Measurements from ENCODE around the gene HRH2. TPM values are rescaled to one million over a fixed set of nuclear protein-coding genes. Genes with fewer than 3 reads are reported as not detected.

The HRH2 gene
- total RNA-seq, 1 donor from 2014 or later, result 1.7 TPM

DNA sequence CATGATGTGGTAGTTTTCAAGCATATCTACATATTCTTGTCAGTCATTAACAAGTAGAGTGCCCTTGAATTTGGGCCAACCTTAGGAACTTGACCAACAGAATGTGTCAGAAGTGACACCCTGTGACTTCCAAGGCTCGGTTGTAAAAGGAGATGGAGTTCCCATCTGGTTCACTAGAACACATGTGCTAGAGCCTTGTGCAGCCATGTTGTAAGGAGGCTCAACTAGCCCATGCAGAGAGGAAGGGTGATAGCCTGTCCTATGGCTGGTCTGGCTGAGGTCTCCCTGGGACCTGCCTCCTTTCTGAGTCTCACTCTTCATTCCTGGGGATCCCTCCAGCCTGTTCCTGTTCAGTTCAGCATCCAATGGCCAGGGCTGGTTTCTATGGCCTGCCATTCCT lies 28.1 kb upstream of the HRH2 start:
- H3K27me3 Mint-ChIP-seq (ENCODE audit: low read depth), result no peaks in the 10 kb centered on the region
- H3K27ac Mint-ChIP-seq (ENCODE audit: unreplicated experiment), result no peak overlapping the region
- no peak for DNase-seq (ENCODE audit: low read depth, low spot score)
- no peak overlapping the region for H3K4me3 Mint-ChIP-seq
- peaks cover 7% of the 10 kb centered on the region for H3K4me1 Mint-ChIP-seq
- H3K9me3 Mint-ChIP-seq, result peaks cover 6% of the 10 kb centered on the region
- TF ChIP-seq, protein P1, sequence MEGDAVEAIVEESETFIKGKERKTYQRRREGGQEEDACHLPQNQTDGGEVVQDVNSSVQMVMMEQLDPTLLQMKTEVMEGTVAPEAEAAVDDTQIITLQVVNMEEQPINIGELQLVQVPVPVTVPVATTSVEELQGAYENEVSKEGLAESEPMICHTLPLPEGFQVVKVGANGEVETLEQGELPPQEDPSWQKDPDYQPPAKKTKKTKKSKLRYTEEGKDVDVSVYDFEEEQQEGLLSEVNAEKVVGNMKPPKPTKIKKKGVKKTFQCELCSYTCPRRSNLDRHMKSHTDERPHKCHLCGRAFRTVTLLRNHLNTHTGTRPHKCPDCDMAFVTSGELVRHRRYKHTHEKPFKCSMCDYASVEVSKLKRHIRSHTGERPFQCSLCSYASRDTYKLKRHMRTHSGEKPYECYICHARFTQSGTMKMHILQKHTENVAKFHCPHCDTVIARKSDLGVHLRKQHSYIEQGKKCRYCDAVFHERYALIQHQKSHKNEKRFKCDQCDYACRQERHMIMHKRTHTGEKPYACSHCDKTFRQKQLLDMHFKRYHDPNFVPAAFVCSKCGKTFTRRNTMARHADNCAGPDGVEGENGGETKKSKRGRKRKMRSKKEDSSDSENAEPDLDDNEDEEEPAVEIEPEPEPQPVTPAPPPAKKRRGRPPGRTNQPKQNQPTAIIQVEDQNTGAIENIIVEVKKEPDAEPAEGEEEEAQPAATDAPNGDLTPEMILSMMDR (conservative IDR thresholded peaks at IDR 0.05), result no peak
- no peaks in the 10 kb centered on the region for H3K36me3 Mint-ChIP-seq (ENCODE audit: low read depth)

DNA sequence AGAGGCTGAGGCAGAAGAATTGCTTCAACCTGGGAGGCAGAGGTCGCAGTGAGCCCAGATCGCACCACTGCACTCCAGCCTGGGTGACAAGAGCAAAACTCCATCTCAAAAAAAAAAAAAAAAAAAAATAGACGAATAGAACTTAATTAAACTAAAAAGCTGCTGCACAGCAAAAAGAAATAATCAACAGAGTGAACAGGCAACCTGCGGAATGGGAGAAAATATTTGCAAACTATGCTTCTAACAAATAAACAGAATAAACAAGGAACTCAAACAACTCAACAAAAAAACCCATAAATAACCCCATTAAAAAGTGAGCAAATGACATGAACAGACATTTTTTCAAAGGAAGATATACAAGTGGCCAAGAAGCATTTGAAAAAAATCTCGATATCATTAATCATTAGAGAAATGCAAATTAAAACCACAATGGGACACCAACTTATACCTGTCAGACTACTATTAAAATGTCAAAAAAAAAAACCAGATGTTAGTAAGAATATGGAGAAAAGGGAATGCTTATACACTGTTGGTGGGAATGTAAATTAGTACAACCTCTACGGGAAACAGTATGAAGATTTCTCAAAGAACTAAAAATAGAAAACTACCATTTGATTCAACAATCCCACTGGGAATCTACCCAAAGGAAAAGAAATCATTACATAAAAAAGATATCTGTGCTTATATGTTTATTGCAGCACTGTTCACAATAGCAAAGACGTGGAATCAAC lies 21.9 kb upstream of the HRH2 start:
- TF ChIP-seq, protein P1 (conservative IDR thresholded peaks at IDR 0.05), result no peak
- H3K27ac Mint-ChIP-seq (ENCODE audit: unreplicated experiment), result no peak overlapping the region
- H3K27me3 Mint-ChIP-seq (ENCODE audit: low read depth), result peaks cover 8% of the 10 kb centered on the region
- DNase-seq (ENCODE audit: low read depth, low spot score), result no peak
- H3K9me3 Mint-ChIP-seq, result no peaks in the 10 kb centered on the region
- H3K4me3 Mint-ChIP-seq, result no peak overlapping the region
- H3K36me3 Mint-ChIP-seq (ENCODE audit: low read depth), result no peaks in the 10 kb centered on the region
- H3K4me1 Mint-ChIP-seq, result peaks cover 18% of the 10 kb centered on the region

DNA sequence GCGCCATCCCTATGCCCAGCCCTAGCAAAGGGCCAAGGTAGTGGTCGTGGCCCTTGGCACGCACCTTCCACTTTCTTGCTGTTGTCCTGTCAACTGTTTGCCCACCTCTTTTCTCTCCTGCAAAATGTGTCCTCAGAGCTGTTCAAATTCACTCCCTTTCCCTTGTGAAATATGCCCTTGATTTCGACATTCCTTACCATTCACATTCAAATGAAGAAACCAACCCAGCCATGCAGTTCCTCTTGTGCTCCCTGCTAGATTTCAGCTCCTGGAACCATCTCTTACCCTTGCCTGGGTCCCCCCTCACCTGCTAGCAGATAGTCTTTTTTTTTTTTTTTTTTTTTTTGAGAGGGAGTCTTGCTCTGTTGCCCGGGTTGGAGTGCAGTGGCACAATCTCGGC lies 19.6 kb upstream of the HRH2 start:
- H3K27ac Mint-ChIP-seq (ENCODE audit: unreplicated experiment), result no peak overlapping the region
- no peaks in the 10 kb centered on the region for H3K36me3 Mint-ChIP-seq (ENCODE audit: low read depth)
- no peaks in the 10 kb centered on the region for H3K9me3 Mint-ChIP-seq
- peaks cover 8% of the 10 kb centered on the region for H3K27me3 Mint-ChIP-seq (ENCODE audit: low read depth)
- TF ChIP-seq, protein P1 (conservative IDR thresholded peaks at IDR 0.05), result no peak
- H3K4me3 Mint-ChIP-seq, result no peak overlapping the region
- DNase-seq (ENCODE audit: low read depth, low spot score), result no peak
- H3K4me1 Mint-ChIP-seq, result peaks cover 15% of the 10 kb centered on the region

DNA sequence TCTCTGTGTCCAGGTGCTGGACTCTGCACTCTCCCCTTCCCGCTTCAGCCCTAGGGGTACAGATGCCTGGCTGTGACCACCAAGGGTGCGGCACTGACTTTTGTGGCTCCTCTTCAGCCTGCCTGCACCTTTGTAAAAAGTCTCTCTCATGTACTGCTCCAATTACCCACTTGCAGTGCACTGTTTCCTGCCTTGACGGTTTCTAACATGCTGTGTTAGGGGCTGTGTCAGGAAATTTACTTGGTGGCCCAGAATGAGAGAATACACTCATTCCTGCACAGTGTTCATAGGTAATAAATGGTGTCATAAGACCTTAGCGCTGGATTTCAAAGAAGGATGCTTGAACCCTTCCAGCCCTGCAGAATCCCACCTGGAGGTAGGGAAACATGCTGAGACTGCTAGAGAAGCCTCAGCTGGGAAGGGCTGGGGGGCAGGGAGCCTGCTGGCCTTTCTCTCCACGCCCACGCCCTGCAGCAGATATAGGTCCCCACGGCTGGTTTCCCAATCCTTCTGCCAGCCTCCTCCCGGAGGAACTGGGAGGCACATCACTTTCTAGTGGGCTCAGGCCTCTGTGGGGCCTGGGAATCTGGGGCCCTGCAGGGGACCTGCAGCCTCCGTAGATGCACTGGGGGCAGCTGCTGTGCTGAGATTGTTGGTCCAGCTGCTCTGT lies 17.6 kb upstream of the HRH2 start:
- Mint-ChIP-seq H3K4me3 (no peak overlapping the region), H3K4me1 (peaks cover 12% of the 10 kb centered on the region), H3K36me3 (ENCODE audit: low read depth) (no peaks in the 10 kb centered on the region), H3K27me3 (ENCODE audit: low read depth) (peaks cover 8% of the 10 kb centered on the region), H3K9me3 (no peaks in the 10 kb centered on the region), H3K27ac (ENCODE audit: unreplicated experiment) (no peak overlapping the region)
- TF ChIP-seq, protein P1 (conservative IDR thresholded peaks at IDR 0.05), result no peak
- no peak for DNase-seq (ENCODE audit: low read depth, low spot score)

DNA sequence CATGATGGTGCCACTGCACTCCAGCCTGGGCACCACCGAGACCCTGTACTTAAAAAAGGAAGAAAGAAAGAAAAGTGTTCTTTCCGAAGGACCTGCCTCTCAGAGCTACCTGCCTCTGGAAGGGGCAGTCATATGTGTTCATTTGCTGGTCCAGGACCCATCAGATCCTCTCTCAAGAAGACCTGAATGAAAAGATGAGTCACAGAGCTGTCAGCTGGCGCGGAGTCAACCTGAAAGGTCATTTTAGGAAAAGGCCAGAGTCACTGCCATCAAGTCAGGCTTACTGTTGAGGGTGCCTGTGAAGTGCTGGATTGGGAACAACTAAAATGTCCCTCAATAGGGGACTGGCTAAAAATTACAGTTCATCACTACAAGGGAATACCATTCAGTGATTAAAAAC lies 14.9 kb upstream of the HRH2 start:
- H3K27ac Mint-ChIP-seq (ENCODE audit: unreplicated experiment), result no peak overlapping the region
- no peak for DNase-seq (ENCODE audit: low read depth, low spot score)
- no peaks in the 10 kb centered on the region for H3K27me3 Mint-ChIP-seq (ENCODE audit: low read depth)
- no peaks in the 10 kb centered on the region for H3K36me3 Mint-ChIP-seq (ENCODE audit: low read depth)
- no peaks in the 10 kb centered on the region for H3K9me3 Mint-ChIP-seq
- H3K4me1 Mint-ChIP-seq, result peaks cover 12% of the 10 kb centered on the region
- no peak overlapping the region for H3K4me3 Mint-ChIP-seq
- TF ChIP-seq, protein P1 (conservative IDR thresholded peaks at IDR 0.05), result no peak

All from neural crest cell (in vitro differentiated cells).